MCF 10A (cell line): Measurements from ENCODE around the gene HPCAL4. TPM values are rescaled to one million over a fixed set of nuclear protein-coding genes. Genes with fewer than 3 reads are reported as not detected.

Experiments used
- BruUV-seq: library from RNA; stranded (reverse); fragments of 400-500 nt; replicated peaks from 2 replicates; lab custom pipeline; 2021; lab: Mats Ljungman, UMichigan
- CTCF ChIA-PET: fragments of 300-600 bp; sonication (Branson Sonifier 250); formaldehyde crosslinking; extraction: SDS; loops from one replicate; lab custom pipeline; 2021; ENCODE audit warnings: antibody characterized with exemption, inconsistent platforms; lab: Yijun Ruan, JAX
- POLR2A ChIA-PET: fragments of 300-600, 350-650 bp; sonication (Branson Sonifier 250); formaldehyde crosslinking; extraction: SDS; loops from one replicate; lab custom pipeline; 2020; ENCODE audit warnings: antibody characterized with exemption, inconsistent platforms; lab: Yijun Ruan, JAX
- DNase-seq: peaks from one replicate; pipeline ENCODE4 v3.0.0-alpha.2; 2018; ENCODE audit not compliant: unreplicated experiment
- H3K27ac Mint-ChIP-seq: one replicate; pipeline ENCODE4 v1.8.0; 2022; ENCODE audit warnings: mild to moderate bottlenecking, low read depth, mixed read lengths; ENCODE audit not compliant: unreplicated experiment
- H3K27me3 Mint-ChIP-seq: one replicate; pipeline ENCODE4 v1.8.0; 2022; ENCODE audit warnings: mixed read lengths; ENCODE audit not compliant: insufficient read depth, unreplicated experiment
- H3K36me3 Mint-ChIP-seq: one replicate; pipeline ENCODE4 v1.8.0; 2022; ENCODE audit warnings: mild to moderate bottlenecking, moderate library complexity, mixed read lengths; ENCODE audit not compliant: insufficient read depth, unreplicated experiment
- H3K4me1 Mint-ChIP-seq: one replicate; pipeline ENCODE4 v1.8.0; 2022; ENCODE audit warnings: mixed read lengths; ENCODE audit not compliant: insufficient read depth, unreplicated experiment
- H3K4me3 Mint-ChIP-seq: one replicate; pipeline ENCODE4 v1.8.0; 2022; ENCODE audit warnings: mild to moderate bottlenecking, moderate library complexity, mixed read lengths; ENCODE audit not compliant: unreplicated experiment
- H3K9me3 Mint-ChIP-seq: one replicate; pipeline ENCODE4 v1.8.0; 2022; ENCODE audit warnings: mixed read lengths; ENCODE audit not compliant: unreplicated experiment
- CTCF ChIP-seq: fragments of 200-600 bp; IDR thresholded peaks from one replicate; pipeline ENCODE4 v1.8.0; 2022; ENCODE audit warnings: antibody characterized with exemption, mild to moderate bottlenecking; ENCODE audit not compliant: unreplicated experiment
- intact Hi-C: fragments of 100-400 bp; cut with micrococcal nuclease; formaldehyde crosslinking; loops from 2 replicates; pipeline ENCODE4 v1.14.1; 2022
- total RNA-seq: library from RNA; stranded (reverse); gene quantifications from 2 replicates; pipeline ENCODE4 v1.2.3, GENCODE V29; 2022

Gene HPCAL4
- total RNA-seq, 1 experiment from 2014 or later = not detected

GRCh38 chr1:39652554-39652953 is 38.7 kb downstream of the HPCAL4 start:
- H3K36me3 Mint-ChIP-seq = no peaks in the 10 kb centered on the region
- H3K4me3 Mint-ChIP-seq = no peak overlapping the region
- no peak for DNase-seq
- no peak for TF ChIP-seq CTCF
- H3K27me3 Mint-ChIP-seq = no peaks in the 10 kb centered on the region
- H3K9me3 Mint-ChIP-seq = no peaks in the 10 kb centered on the region
- no peak overlapping the region for H3K27ac Mint-ChIP-seq
- peaks cover 10% of the 10 kb centered on the region for H3K4me1 Mint-ChIP-seq
- ChIA-PET POLR2A (interaction anchor here (0.6 kb wide), 1 partner anchor 17 kb away, joined by 4 read pairs; no protein-coding TSS in a partner anchor), CTCF (interaction anchor here (0.8 to 3.4 kb wide), 7 partner anchors 21 to 554 kb away, joined by 3 to 30 read pairs (median 6); no protein-coding TSS in a partner anchor)
- BruUV-seq = no TSS peak
- intact Hi-C loops = loop anchor here (5.0 to 10.0 kb wide), 2 partner anchors 70 to 168 kb away; no protein-coding TSS in a partner anchor

- intact Hi-C loops = loop anchor here (5.0 to 10.0 kb wide), 2 partner anchors 70 to 167 kb away; no protein-coding TSS in a partner anchor
- ChIA-PET POLR2A (interaction anchor here (0.6 kb wide), 1 partner anchor 17 kb away, joined by 4 read pairs; no protein-coding TSS in a partner anchor), CTCF (interaction anchor here (0.6 to 3.4 kb wide), 7 partner anchors 29 to 652 kb away, joined by 3 to 30 read pairs (median 4); no protein-coding TSS in a partner anchor)
- TF ChIP-seq CTCF = no peak
- BruUV-seq = no TSS peak
- Mint-ChIP-seq H3K27me3 (no peaks in the 10 kb centered on the region), H3K36me3 (no peaks in the 10 kb centered on the region), H3K4me1 (peaks cover 10% of the 10 kb centered on the region), H3K9me3 (no peaks in the 10 kb centered on the region), H3K4me3 (no peak overlapping the region), H3K27ac (no peak overlapping the region)
- no peak for DNase-seq
Measured at GRCh38 chr1:39652105-39652504, 39.1 kb downstream of the HPCAL4 start.

- no TSS peak for BruUV-seq
- ChIA-PET CTCF (interaction anchor here (1.1 kb wide), 1 partner anchor 44 kb away, joined by 3 read pairs; no protein-coding TSS in a partner anchor), POLR2A (no interaction called here)
- no peak for DNase-seq
- no peak for TF ChIP-seq CTCF
- Mint-ChIP-seq H3K4me3 (no peak overlapping the region), H3K36me3 (no peaks in the 10 kb centered on the region), H3K27me3 (no peaks in the 10 kb centered on the region), H3K9me3 (no peaks in the 10 kb centered on the region), H3K4me1 (peaks cover 10% of the 10 kb centered on the region), H3K27ac (no peak overlapping the region)
- intact Hi-C loops = loop anchor here (5.0 to 10.0 kb wide), 2 partner anchors 72 to 166 kb away; no protein-coding TSS in a partner anchor
Measured at GRCh38 chr1:39650431-39650830, 40.8 kb downstream of the HPCAL4 start.

- Mint-ChIP-seq H3K27ac (no peak overlapping the region), H3K9me3 (no peaks in the 10 kb centered on the region), H3K36me3 (no peaks in the 10 kb centered on the region), H3K4me3 (no peak overlapping the region), H3K27me3 (no peaks in the 10 kb centered on the region), H3K4me1 (peaks cover 10% of the 10 kb centered on the region)
- ChIA-PET POLR2A (no interaction called here), CTCF (interaction anchor here (1.0 to 3.4 kb wide), 3 partner anchors 9 to 70 kb away, joined by 3 to 12 read pairs (median 5); no protein-coding TSS in a partner anchor)
- TF ChIP-seq CTCF = no peak
- no peak for DNase-seq
- BruUV-seq = no TSS peak
- intact Hi-C loops = loop anchor here (5.0 to 10.0 kb wide), 2 partner anchors 73 to 165 kb away; no protein-coding TSS in a partner anchor
Measured at GRCh38 chr1:39649636-39650185, 41.5 kb downstream of the HPCAL4 start.
